Measurements from ENCODE around the gene NECTIN1. TPM values are rescaled to one million over a fixed set of nuclear protein-coding genes. Genes with fewer than 3 reads are reported as not detected.

The NECTIN1 gene
- total and polyA plus RNA-seq, 2 donors (not counting 3 experiments of a cell fraction or from before 2014, with no cell fraction given): 10.8 to 23.6 TPM

DNA sequence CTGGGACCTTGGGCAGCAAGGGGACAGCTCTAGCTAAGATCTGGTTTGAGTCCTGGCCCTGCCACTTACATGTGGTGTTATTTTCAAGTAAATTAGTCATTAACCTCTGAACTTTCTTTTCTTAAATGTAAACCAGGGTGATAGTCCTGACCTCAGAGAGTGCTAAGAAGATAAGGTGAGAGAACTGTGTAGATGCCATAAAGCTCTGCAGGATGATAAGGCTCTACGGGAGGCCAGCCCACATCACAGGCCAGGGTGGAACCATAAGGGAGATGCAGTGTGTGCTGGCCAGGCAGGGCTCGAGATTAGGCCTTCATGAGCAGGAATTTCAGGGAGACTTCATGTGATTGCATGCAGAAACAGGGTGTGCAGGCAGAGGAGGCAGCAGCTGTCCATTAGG is 24.2 kb downstream of the NECTIN1 start:
- intact Hi-C loops (cut with micrococcal nuclease) (no loop called here), dilution Hi-C loops (cut with MboI; ENCODE audit: extremely low pct_ligation_motif_present, low sequenced_read_pairs) (no loop called here)
- CTCF ChIA-PET: interaction anchor here (1.2 to 1.7 kb wide), 2 partner anchors 16 to 25 kb away, joined by 4 to 5 read pairs; partner anchors contain the start of gene NECTIN1
- Histone ChIP-seq H3K4me3 (replicated peaks in 1 of 3; ENCODE audit: insufficient read depth in 1 of 3, low read depth in 1 of 3, low read length in 3 of 3) (no peak overlapping the region), H3K4me1 (ENCODE audit: control insufficient read depth, extremely low read depth, insufficient read depth, low read length) (no peaks in the 10 kb centered on the region), H2AFZ (ENCODE audit: low read depth, low read length) (no peak overlapping the region), H3K27me3 (ENCODE audit: control insufficient read depth in 2 of 2, insufficient read depth in 2 of 2, low read length in 2 of 2) (no peaks in the 10 kb centered on the region), H3K9me3 (replicated peaks; ENCODE audit: control insufficient read depth, insufficient read depth, low read length) (no peaks in the 10 kb centered on the region), H3K79me2 (ENCODE audit: control insufficient read depth, insufficient read depth, low read length) (no peaks in the 10 kb centered on the region), H3K9ac (replicated peaks; ENCODE audit: extremely low read depth, insufficient read depth, low read length) (no peak overlapping the region), H4K20me1 (replicated peaks; ENCODE audit: control insufficient read depth, extremely low read depth, insufficient read depth, low read length) (no peaks in the 10 kb centered on the region), H3K9me1 (replicated peaks; ENCODE audit: control insufficient read depth, extremely low read depth, insufficient read depth, low read length) (no peaks in the 10 kb centered on the region), H3K36me3 (ENCODE audit: control insufficient read depth in 2 of 2, extremely low read depth in 1 of 2, insufficient read depth in 2 of 2, low read length in 2 of 2) (no peaks in the 10 kb centered on the region), H3K4me2 (ENCODE audit: insufficient read depth, low read length) (no peak overlapping the region), H3K27ac (ENCODE audit: insufficient read depth, low read depth, low read length) (no peak overlapping the region)
- no peak for TF ChIP-seq FOS (IDR thresholded peaks at IDR 0.05; ENCODE audit: borderline replicate concordance, insufficient read depth, low read length)
- no peak for TF ChIP-seq POLR2AphosphoS5 (IDR thresholded peaks at IDR 0.05; ENCODE audit: insufficient read depth, low read depth, low read length)
- no peak for TF ChIP-seq JUN (IDR thresholded peaks at IDR 0.05; ENCODE audit: borderline replicate concordance, insufficient read depth, insufficient read length, low read depth)
- no peak for TF ChIP-seq GATA2 (IDR thresholded peaks at IDR 0.05; ENCODE audit: insufficient read depth, insufficient read length, low read depth, low read length)
- no peak for TF ChIP-seq EZH2 (IDR thresholded peaks at IDR 0.05; ENCODE audit: borderline replicate concordance, low read depth, low read length, severe bottlenecking)
- no peak for TF ChIP-seq POLR2A (IDR thresholded peaks at IDR 0.05; ENCODE audit: low read depth, low read length)
- TF ChIP-seq, protein P1, sequence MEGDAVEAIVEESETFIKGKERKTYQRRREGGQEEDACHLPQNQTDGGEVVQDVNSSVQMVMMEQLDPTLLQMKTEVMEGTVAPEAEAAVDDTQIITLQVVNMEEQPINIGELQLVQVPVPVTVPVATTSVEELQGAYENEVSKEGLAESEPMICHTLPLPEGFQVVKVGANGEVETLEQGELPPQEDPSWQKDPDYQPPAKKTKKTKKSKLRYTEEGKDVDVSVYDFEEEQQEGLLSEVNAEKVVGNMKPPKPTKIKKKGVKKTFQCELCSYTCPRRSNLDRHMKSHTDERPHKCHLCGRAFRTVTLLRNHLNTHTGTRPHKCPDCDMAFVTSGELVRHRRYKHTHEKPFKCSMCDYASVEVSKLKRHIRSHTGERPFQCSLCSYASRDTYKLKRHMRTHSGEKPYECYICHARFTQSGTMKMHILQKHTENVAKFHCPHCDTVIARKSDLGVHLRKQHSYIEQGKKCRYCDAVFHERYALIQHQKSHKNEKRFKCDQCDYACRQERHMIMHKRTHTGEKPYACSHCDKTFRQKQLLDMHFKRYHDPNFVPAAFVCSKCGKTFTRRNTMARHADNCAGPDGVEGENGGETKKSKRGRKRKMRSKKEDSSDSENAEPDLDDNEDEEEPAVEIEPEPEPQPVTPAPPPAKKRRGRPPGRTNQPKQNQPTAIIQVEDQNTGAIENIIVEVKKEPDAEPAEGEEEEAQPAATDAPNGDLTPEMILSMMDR (IDR thresholded peaks at IDR 0.05; ENCODE audit: extremely low read depth in 1 of 2, insufficient read depth in 1 of 2, low read depth in 1 of 2, low read length in 2 of 2): no peak
- TF ChIP-seq, protein P2, sequence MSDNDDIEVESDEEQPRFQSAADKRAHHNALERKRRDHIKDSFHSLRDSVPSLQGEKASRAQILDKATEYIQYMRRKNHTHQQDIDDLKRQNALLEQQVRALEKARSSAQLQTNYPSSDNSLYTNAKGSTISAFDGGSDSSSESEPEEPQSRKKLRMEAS (IDR thresholded peaks at IDR 0.05; ENCODE audit: insufficient read depth, insufficient read length): no peak
- no peak for TF ChIP-seq MYC (IDR thresholded peaks at IDR 0.05; ENCODE audit: low read depth, low read length)
- DNase-seq (ENCODE audit: low read depth, low spot score) (no peak), FAIRE-seq (no peak)
- POLR2A ChIA-PET: no interaction called here
- BruUV-seq (replicated peaks): no TSS peak

Measured in endothelial cell of umbilical vein (primary cell).